Activated T-cell treated with anti-CD3 and anti-CD28 coated beads, Interleukin-2, amount 50 U/mL, for 72 hours (primary cell): ENCODE measurements around the gene MYH13. TPM values are rescaled to one million over a fixed set of nuclear protein-coding genes. Genes with fewer than 3 reads are reported as not detected.

Experiments used
- ATAC-seq, 2 donors: fragments of 150-1000 bp; cut with Tn5 transposase; replicated peaks in 1 of 2; 2 replicates each; pipeline ENCODE4 v1.10.0; 2021; ENCODE audit warnings: moderate library complexity in 2 of 2, mild to moderate bottlenecking in 1 of 2
- DNase-seq, 2 donors: peaks; one replicate each; pipeline ENCODE4 v3.0.0; 2021 to 2022; ENCODE audit warnings: mixed read lengths in 1 of 2
- H3K27ac Mint-ChIP-seq: one replicate; pipeline ENCODE4 v1.8.0; 2022; ENCODE audit warnings: mild to moderate bottlenecking, moderate library complexity, mixed read lengths
- H3K27me3 Mint-ChIP-seq: one replicate; pipeline ENCODE4 v1.8.0; 2022; ENCODE audit warnings: low read depth, mixed read lengths
- H3K36me3 Mint-ChIP-seq, 2 donors: one replicate each; pipeline ENCODE4 v1.8.0; 2022; ENCODE audit warnings: mixed read lengths in 2 of 2, mild to moderate bottlenecking in 1 of 2; ENCODE audit not compliant: insufficient read depth in 2 of 2
- H3K4me1 Mint-ChIP-seq: one replicate; pipeline ENCODE4 v1.8.0; 2022; ENCODE audit warnings: low read depth, mixed read lengths
- H3K4me3 Mint-ChIP-seq, 2 donors: one replicate each; pipeline ENCODE4 v1.8.0; 2022; ENCODE audit warnings: mild to moderate bottlenecking in 2 of 2, mixed read lengths in 2 of 2, moderate library complexity in 2 of 2
- H3K9me3 Mint-ChIP-seq, 2 donors: one replicate each; pipeline ENCODE4 v1.8.0; 2022; ENCODE audit warnings: mixed read lengths in 2 of 2
- total RNA-seq, 2 donors: library from RNA; stranded (reverse); gene quantifications; one replicate each; pipeline ENCODE4 v1.2.3, GENCODE V29; 2022

Gene MYH13
- total RNA-seq, 2 donors from 2014 or later, result not detected

DNA sequence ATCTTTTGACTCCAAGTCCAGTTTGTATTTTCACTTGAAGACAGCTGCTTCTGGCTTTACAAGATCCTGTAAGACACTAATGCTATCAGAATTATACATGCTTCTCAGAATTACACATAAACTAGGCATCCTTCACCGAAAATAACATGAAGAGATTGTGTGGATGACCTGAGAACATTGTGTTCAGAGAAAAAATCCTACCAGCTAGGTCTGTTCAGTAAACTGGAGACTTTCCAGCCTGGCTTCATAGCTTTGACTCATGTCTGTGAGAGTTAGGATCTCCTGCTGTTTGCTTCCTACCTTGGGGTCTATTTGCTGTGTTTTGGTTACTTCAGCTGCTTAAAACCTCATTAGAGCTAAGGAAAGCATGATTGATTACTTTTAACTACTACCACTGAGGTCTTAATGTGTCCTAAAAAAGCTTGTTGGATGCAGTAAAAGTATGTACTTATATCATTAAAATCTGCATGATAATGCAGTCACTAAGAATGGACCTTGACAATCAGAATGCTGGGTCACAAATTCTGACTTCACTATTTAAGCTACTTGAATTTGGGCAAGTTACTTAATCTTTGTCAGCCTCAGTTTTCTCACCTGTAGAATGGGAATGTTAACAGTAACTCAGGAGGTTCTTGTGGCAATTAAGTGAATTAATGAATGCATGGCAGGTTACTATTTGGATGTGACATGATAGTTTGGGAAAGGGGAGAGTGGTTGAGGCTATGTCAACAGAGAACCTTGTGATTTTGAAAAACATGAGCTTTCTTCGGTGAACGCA is 8.0 kb upstream of the MYH13 start:
- Mint-ChIP-seq H3K36me3 (no peaks in the 10 kb centered on the region), H3K27ac (no peak overlapping the region), H3K27me3 (no peaks in the 10 kb centered on the region), H3K9me3 (no peaks in the 10 kb centered on the region), H3K4me3 (no peak overlapping the region), H3K4me1 (no peaks in the 10 kb centered on the region)
- DNase-seq (no peak), ATAC-seq (no peak)

DNA sequence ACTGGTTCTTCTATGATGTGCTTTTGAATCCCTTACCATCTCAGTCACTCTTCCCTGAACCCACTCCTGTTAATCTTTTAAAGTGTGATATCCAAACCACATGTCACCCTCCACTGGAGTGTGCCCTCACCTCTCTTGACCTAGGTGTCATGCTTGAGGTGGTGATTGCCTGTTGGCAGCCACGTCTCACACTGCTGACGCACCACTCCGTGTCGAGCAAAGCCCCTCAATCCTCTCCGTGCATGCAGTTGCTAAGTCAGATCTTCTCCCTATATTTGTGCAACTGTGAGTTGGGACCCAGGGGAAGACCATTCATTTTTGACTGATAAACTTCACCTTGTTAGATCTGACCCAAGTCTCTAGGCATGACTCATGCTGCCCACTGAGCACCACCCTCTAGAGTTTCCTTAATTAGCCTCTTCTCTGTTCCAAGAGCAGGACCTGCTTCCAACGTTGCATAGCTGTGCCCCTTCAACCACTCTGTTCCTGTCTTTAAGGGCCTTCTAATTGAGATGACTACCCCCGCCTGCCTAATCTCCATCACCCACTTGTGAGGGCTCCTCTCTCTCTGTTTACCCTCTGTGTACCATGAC is 2.7 kb downstream of the MYH13 start:
- no peak for DNase-seq
- H3K4me3 Mint-ChIP-seq, result no peak overlapping the region
- no peaks in the 10 kb centered on the region for H3K9me3 Mint-ChIP-seq
- no peak for ATAC-seq
- no peaks in the 10 kb centered on the region for H3K36me3 Mint-ChIP-seq
- no peak overlapping the region for H3K27ac Mint-ChIP-seq
- H3K4me1 Mint-ChIP-seq, result no peaks in the 10 kb centered on the region
- peaks cover 7% of the 10 kb centered on the region for H3K27me3 Mint-ChIP-seq

DNA sequence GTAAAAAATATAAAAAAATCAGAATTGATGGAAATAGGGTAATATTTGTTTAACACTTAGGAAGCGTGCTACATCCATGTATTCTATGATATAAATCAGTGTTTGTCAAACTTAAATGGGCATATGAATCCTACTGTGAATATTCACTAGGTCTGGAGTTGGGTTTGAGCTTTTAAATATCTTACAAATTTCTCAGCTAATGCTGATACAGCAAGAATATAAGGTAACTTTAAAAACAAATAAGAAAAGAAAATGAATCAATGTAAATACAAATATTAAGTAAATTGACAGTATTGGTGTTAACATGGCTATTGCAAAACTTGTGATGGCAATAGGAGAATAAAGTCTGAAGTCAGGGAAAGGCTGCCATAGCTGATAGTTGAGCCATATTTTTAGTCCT is 3.6 kb downstream of the MYH13 start:
- Mint-ChIP-seq H3K36me3 (no peaks in the 10 kb centered on the region), H3K4me3 (no peak overlapping the region), H3K27ac (no peak overlapping the region), H3K9me3 (no peaks in the 10 kb centered on the region), H3K4me1 (no peaks in the 10 kb centered on the region), H3K27me3 (peaks cover 7% of the 10 kb centered on the region)
- DNase-seq (no peak), ATAC-seq (no peak)

DNA sequence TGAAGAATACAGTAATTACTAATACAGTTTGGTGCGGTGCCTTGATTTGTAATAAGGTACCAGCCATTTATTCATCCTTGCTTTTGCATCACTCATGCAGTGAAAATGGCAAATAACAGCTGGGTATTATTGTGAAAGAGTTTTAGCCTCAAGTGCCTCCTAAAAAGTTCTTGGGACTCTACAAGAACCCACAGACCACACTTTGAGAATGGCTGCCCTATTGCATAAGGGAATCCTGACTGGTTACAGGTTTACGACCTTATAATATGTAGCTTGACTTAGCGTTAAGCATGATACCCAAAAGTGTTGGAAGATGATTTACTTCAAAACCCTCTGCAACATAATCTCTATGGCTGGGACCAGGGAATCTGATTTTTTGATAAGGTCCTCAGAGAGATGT is 4.2 kb downstream of the MYH13 start:
- DNase-seq (no peak), ATAC-seq (no peak)
- H3K9me3 Mint-ChIP-seq, result no peaks in the 10 kb centered on the region
- no peaks in the 10 kb centered on the region for H3K36me3 Mint-ChIP-seq
- no peak overlapping the region for H3K4me3 Mint-ChIP-seq
- no peaks in the 10 kb centered on the region for H3K4me1 Mint-ChIP-seq
- H3K27ac Mint-ChIP-seq, result no peak overlapping the region
- peaks cover 7% of the 10 kb centered on the region for H3K27me3 Mint-ChIP-seq

DNA sequence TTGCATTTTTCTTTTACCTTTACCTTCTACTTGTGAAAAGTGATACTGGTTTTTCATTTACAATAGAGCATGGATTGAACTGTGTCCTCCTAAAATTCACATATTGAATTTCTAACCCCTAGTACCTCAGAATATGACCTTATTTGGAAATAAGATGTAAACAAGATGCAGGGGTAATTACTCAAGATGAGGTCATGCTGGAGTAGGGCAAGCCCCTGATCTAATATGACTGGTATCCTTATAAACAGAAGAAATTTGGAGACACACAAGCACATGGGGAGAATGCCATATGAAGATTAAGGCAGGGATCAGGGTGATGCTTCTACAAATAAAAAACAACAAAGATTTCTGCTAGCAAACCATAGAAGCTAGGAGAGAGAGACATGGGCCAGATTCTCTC is 12.2 kb downstream of the MYH13 start:
- no peaks in the 10 kb centered on the region for H3K27me3 Mint-ChIP-seq
- no peak for ATAC-seq

DNA sequence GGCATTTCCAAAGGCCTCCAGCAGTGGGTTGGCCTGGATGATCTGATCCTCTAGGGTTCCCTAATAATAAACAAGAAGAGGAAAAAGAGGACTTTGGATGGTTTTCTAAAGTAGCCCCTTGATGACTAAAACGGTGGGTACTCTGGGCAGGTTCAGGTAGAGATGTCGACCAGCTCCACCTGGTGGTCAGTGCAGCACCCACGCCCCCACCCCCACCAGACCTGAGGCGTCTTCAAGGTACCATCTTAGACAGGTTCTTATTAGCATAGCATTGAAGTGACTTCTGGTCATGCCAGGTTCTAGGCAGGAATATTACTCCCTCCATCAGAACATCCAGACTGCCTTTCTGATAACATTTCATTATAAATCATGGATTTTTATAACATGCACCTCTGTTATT is 15.0 kb downstream of the MYH13 start:
- ATAC-seq, result no peak
- no peak overlapping the region for H3K4me3 Mint-ChIP-seq
- peak; percentile 21 to 22 for DNase-seq
- H3K36me3 Mint-ChIP-seq, result peaks cover 0 to 2% of the 10 kb centered on the region in 2 donors
- no peak overlapping the region for H3K27ac Mint-ChIP-seq
- H3K9me3 Mint-ChIP-seq, result no peaks in the 10 kb centered on the region
- H3K4me1 Mint-ChIP-seq, result no peaks in the 10 kb centered on the region
- no peaks in the 10 kb centered on the region for H3K27me3 Mint-ChIP-seq

More for the DNA sequence above, 12.2 kb downstream of the MYH13 start:
- no peak for DNase-seq
- Mint-ChIP-seq H3K4me1 (no peaks in the 10 kb centered on the region), H3K9me3 (no peaks in the 10 kb centered on the region), H3K36me3 (no peaks in the 10 kb centered on the region), H3K27ac (no peak overlapping the region), H3K4me3 (no peak overlapping the region)

DNA sequence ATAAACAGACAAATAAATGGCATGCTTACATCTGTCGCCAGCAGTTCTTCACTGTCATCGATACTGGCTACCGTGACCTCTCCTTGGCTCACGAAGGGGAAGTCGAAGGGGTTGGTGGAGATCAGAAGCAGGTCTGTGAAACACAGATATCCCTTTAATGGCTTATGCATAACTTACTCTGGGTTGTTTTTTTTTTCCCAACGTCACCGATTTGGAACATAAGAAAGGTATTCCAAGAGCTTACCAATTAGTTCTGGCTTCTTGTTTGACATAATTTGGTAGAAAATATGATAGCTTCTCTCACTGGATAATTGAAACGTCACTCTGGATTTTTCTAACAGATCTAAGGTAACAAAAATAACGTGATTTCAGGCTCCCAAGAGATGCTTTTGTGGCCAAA is 18.2 kb downstream of the MYH13 start:
- Mint-ChIP-seq H3K4me1 (no peaks in the 10 kb centered on the region), H3K27me3 (peaks cover 2% of the 10 kb centered on the region), H3K27ac (no peak overlapping the region), H3K9me3 (no peaks in the 10 kb centered on the region), H3K4me3 (no peak overlapping the region), H3K36me3 (peaks cover 0 to 2% of the 10 kb centered on the region in 2 donors)
- ATAC-seq (no peak), DNase-seq (no peak)

DNA sequence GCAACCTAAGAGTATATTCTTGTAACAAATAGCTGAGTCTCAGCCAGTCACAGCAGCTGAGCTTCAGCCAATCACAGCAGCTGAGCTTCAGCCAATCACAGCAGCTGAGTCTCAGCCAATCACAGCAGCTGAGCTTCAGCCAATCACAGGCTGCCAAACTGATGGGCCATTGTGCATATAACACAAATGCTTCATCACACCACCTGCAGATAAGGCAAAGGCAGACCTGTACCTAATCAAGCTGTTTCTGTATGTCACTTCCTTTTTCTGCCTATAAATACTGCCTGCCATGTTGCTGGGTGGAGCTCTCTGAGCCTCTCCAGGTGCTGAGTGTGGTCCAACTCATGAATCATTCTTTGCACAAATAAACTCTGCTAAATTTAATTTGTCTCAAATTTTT is 19.9 kb downstream of the MYH13 start:
- no peak overlapping the region for H3K27ac Mint-ChIP-seq
- peaks cover 7% of the 10 kb centered on the region for H3K27me3 Mint-ChIP-seq
- peaks cover 0 to 2% of the 10 kb centered on the region in 2 donors for H3K36me3 Mint-ChIP-seq
- H3K4me3 Mint-ChIP-seq, result no peak overlapping the region
- DNase-seq (no peak), ATAC-seq (no peak)
- no peaks in the 10 kb centered on the region for H3K4me1 Mint-ChIP-seq
- no peaks in the 10 kb centered on the region for H3K9me3 Mint-ChIP-seq

DNA sequence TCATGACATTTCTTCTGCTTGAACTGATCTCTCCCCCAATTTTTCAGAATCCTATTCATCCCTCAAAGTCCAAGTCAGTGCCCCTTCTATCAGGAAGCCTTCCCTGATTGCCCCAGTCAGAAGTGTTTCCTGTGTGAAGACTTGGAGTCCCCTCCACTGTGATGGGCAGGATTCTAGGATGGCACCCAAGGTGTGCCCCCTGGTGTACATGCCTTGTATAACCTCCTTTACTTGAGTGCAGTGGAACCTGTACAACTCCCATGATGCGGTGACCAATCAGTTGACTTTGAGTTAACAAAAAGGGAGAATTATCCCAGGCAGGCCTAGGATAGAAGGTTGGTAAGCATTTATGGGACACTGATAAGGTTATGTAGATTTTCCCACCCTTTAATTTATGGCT is 23.4 kb downstream of the MYH13 start:
- no peaks in the 10 kb centered on the region for H3K4me1 Mint-ChIP-seq
- H3K36me3 Mint-ChIP-seq, result peaks cover 0 to 2% of the 10 kb centered on the region in 2 donors
- H3K9me3 Mint-ChIP-seq, result no peaks in the 10 kb centered on the region
- no peak overlapping the region for H3K4me3 Mint-ChIP-seq
- no peak overlapping the region for H3K27ac Mint-ChIP-seq
- no peak for ATAC-seq
- peaks cover 7% of the 10 kb centered on the region for H3K27me3 Mint-ChIP-seq
- DNase-seq, result peak in 1 of 2 donors; percentile 4

DNA sequence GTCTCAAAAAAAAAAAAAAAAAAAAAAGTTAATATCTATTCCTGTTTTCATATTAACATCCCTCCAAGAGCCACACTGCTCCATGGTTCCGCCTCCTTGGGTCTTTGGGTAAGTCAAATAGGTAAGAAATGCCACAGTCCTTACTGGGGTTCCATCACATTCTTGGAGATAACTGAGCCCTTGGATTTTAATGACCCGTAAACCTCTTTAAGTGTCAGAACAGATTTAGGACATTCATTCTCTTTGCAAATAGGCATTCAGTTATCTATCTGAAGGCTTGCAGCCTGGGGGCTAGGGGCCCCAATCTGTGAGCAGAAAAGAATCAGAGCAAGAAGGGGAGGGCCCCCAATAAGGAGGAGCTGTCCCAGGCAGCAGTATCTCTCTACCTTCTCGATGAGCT is 28.0 kb downstream of the MYH13 start:
- H3K9me3 Mint-ChIP-seq, result peaks cover 0 to 2% of the 10 kb centered on the region in 2 donors
- ATAC-seq, result no peak
- H3K27me3 Mint-ChIP-seq, result peaks cover 13% of the 10 kb centered on the region
- no peak for DNase-seq
- H3K4me3 Mint-ChIP-seq, result no peak overlapping the region
- no peaks in the 10 kb centered on the region for H3K4me1 Mint-ChIP-seq
- H3K27ac Mint-ChIP-seq, result no peak overlapping the region
- no peaks in the 10 kb centered on the region for H3K36me3 Mint-ChIP-seq

DNA sequence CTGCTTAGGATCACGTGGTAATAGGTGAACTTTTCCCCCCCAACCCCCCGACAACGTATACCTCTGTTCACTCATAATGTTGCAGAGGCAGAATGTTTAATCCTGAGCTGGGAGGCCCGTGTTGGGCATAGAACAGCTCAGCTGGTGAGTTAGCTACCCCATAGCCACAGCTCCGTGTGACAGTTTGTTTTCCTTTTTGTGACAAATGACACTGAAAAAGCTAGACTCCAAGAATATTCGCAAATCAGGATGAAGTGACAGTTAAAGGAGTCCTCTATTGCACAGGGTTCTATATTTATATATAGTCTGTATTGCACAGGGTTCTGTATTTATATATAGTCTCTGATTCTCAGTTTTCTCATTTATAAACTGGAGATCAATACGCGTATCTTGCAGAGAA is 33.8 kb downstream of the MYH13 start:
- H3K27me3 Mint-ChIP-seq, result peaks cover 6% of the 10 kb centered on the region
- ATAC-seq (no peak), DNase-seq (no peak)
- no peaks in the 10 kb centered on the region for H3K4me1 Mint-ChIP-seq
- H3K36me3 Mint-ChIP-seq, result no peaks in the 10 kb centered on the region
- H3K9me3 Mint-ChIP-seq, result peaks cover 0 to 2% of the 10 kb centered on the region in 2 donors
- H3K27ac Mint-ChIP-seq, result no peak overlapping the region
- no peak overlapping the region for H3K4me3 Mint-ChIP-seq

DNA sequence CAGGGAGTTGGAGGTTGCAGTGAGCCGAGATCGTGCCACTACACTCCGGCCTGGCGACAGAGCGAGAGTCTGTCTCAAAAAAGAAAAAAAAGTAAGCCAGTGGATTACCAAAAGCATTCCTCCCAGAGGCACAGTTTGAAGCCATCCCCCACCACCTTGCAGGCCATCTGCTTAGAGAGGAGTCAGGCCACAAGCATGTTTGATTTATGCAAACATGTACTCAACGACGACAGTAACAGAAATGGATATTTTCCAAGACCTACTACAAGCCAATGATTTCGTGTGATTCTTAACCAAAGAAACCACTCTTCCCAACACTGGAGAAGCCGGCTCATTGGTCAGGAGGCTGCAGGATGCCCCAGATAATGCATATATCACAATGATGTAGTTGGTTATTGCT is 34.8 kb downstream of the MYH13 start:
- no peaks in the 10 kb centered on the region for H3K36me3 Mint-ChIP-seq
- no peak overlapping the region for H3K27ac Mint-ChIP-seq
- no peak for DNase-seq
- no peaks in the 10 kb centered on the region for H3K4me1 Mint-ChIP-seq
- peaks cover 6% of the 10 kb centered on the region for H3K27me3 Mint-ChIP-seq
- ATAC-seq, result no peak
- peaks cover 0 to 2% of the 10 kb centered on the region in 2 donors for H3K9me3 Mint-ChIP-seq
- no peak overlapping the region for H3K4me3 Mint-ChIP-seq

DNA sequence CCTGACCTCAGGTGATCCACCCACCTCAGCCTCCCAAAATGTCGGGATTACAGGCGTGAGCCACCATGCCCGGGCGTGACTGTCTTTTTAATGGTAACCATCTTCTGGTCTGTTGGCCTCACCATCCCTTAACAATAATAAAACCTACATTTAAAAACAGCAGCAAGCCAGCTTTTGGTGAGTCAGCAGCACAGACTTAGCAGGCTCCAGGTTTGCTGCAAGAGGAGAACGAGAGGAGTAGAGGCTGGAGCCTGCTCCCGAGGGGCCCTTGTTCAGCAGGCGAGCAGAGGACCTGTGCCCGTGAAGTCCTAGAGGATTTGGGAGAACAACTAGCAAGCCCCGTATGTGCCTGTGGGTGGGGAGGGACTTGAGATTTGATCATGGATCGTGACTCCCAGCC is 35.7 kb downstream of the MYH13 start:
- no peaks in the 10 kb centered on the region for H3K9me3 Mint-ChIP-seq
- no peak overlapping the region for H3K4me3 Mint-ChIP-seq
- H3K27me3 Mint-ChIP-seq, result no peaks in the 10 kb centered on the region
- H3K27ac Mint-ChIP-seq, result no peak overlapping the region
- H3K36me3 Mint-ChIP-seq, result no peaks in the 10 kb centered on the region
- no peak for DNase-seq
- no peak for ATAC-seq
- no peaks in the 10 kb centered on the region for H3K4me1 Mint-ChIP-seq

DNA sequence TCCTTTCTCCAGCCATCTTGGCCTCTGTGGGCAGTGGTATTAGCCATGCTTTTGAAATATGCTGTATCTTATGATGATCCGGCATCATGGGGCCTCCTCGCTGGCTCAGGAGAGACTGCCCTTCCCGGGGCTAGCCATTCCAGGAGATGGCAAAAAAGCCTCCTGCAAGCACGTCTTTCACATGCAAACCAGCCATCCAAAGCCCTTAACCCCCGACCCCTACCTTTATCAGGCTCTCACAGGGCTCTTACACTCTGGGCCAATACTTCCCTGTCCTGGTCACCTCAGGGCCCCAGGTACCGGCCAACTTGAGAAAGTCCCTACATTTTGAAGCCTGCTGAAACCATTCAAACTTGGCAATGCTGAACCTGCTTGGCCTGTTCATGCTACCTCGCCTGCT is 36.4 kb downstream of the MYH13 start:
- Mint-ChIP-seq H3K27ac (no peak overlapping the region), H3K4me3 (no peak overlapping the region), H3K4me1 (no peaks in the 10 kb centered on the region), H3K27me3 (no peaks in the 10 kb centered on the region), H3K9me3 (no peaks in the 10 kb centered on the region), H3K36me3 (no peaks in the 10 kb centered on the region)
- no peak for DNase-seq
- no peak for ATAC-seq
